Measurements from ENCODE around the gene KDM2A.
"Not testable (repeated sequence)": the region's sequence is repeated elsewhere in the genome, so short reads cannot be mapped to it uniquely, and the experiment has no call there.

The KDM2A gene

GRCh38 chr11:67174311-67174710, 55.2 kb downstream of the KDM2A start:
- DNase-seq = no peak

- DNase-seq = no peak
Measured at GRCh38 chr11:67177399-67178281, 58.6 kb downstream of the KDM2A start.

GRCh38 chr11:67178421-67178820, 59.4 kb downstream of the KDM2A start:
- DNase-seq = no peak

GRCh38 chr11:67178878-67179277, 59.8 kb downstream of the KDM2A start:
- DNase-seq = no peak

- no peak for DNase-seq
Measured at GRCh38 chr11:67179892-67180490, 60.9 kb downstream of the KDM2A start.

GRCh38 chr11:67194096-67194495, 75.0 kb downstream of the KDM2A start:
- DNase-seq = no peak

GRCh38 chr11:67195971-67196456, 77.0 kb downstream of the KDM2A start:
- no peak for DNase-seq

GRCh38 chr11:67197606-67198005, 78.5 kb downstream of the KDM2A start:
- no peak for DNase-seq

- not testable (repeated sequence) for DNase-seq
Measured at GRCh38 chr11:67198781-67199180, 79.7 kb downstream of the KDM2A start.

GRCh38 chr11:67199751-67200150, 80.7 kb downstream of the KDM2A start:
- DNase-seq = no peak

GRCh38 chr11:67202028-67202427, 83.0 kb downstream of the KDM2A start:
- no peak for DNase-seq

- DNase-seq = no peak
Measured at GRCh38 chr11:67204822-67205221, 85.8 kb downstream of the KDM2A start.

GRCh38 chr11:67209222-67209621, 90.2 kb downstream of the KDM2A start:
- not testable (repeated sequence) for DNase-seq

- DNase-seq = no peak
Measured at GRCh38 chr11:67211656-67212436, 92.8 kb downstream of the KDM2A start.

GRCh38 chr11:67213178-67213621, 94.1 kb downstream of the KDM2A start:
- no peak for DNase-seq

- DNase-seq = no peak
Measured at GRCh38 chr11:67227726-67228125, 108.7 kb downstream of the KDM2A start.

- no peak for DNase-seq
Measured at GRCh38 chr11:67230406-67230805, 111.3 kb downstream of the KDM2A start.

GRCh38 chr11:67230886-67231285, 111.8 kb downstream of the KDM2A start:
- DNase-seq = no peak

- no peak for DNase-seq
Measured at GRCh38 chr11:67233584-67234190, 114.6 kb downstream of the KDM2A start.

GRCh38 chr11:67234571-67234970, 115.5 kb downstream of the KDM2A start:
- DNase-seq = not testable (repeated sequence)

- DNase-seq = no peak
Measured at GRCh38 chr11:67237574-67237973, 118.5 kb downstream of the KDM2A start.

- DNase-seq = peak; percentile 81
Measured at GRCh38 chr11:67238894-67239782, 120.1 kb downstream of the KDM2A start.

All from NCI-H510A treated with DMSO at 0.1 percent for 48 hours (cell line).